SJSA1 (cell line): ENCODE results near the gene ITGB4. TPM values are rescaled to one million over a fixed set of nuclear protein-coding genes. Genes with fewer than 3 reads are reported as not detected.
A peak's percentile ranks its signal among the peaks of the same experiment; 100 is the strongest.

Experiments used
- DNase-seq, 2 experiments: peaks; one replicate each; pipeline ENCODE4 v3.0.0-alpha.2; 2015 to 2020; ENCODE audit warnings: low spot score in 2 of 2, low read depth in 1 of 2
- H3K27ac ChIP-seq: fragments of 250-450 bp; sonication (Bioruptor Pico); 2 replicates; pipeline ENCODE4 v1.5.1; 2020; ENCODE audit warnings: mild to moderate bottlenecking, moderate library complexity
- H3K27me3 ChIP-seq: fragments of 250-450 bp; sonication (Bioruptor Pico); replicated peaks from 2 replicates; pipeline ENCODE4 v1.5.1; 2020; ENCODE audit warnings: mild to moderate bottlenecking, moderate library complexity
- H3K36me3 ChIP-seq: fragments of 250-450 bp; sonication (Bioruptor Pico); 2 replicates; pipeline ENCODE4 v1.5.1; 2020; ENCODE audit warnings: mild to moderate bottlenecking
- H3K4me1 ChIP-seq: fragments of 250-450 bp; sonication (Bioruptor Pico); replicated peaks from 2 replicates; pipeline ENCODE4 v1.6.1; 2021; ENCODE audit warnings: mild to moderate bottlenecking
- H3K4me3 ChIP-seq: fragments of 250-450 bp; sonication (Bioruptor Pico); 2 replicates; pipeline ENCODE4 v1.5.1; 2020; ENCODE audit warnings: mild to moderate bottlenecking
- H3K9me3 ChIP-seq: fragments of 250-450 bp; sonication (Bioruptor Pico); replicated peaks from 2 replicates; pipeline ENCODE4 v1.5.1; 2020; ENCODE audit warnings: mild to moderate bottlenecking
- total RNA-seq: library from RNA; depleted of rRNA; stranded (reverse); fragments of >200 nt; shearing (Covaris generic); gene quantifications from 2 replicates; pipeline ENCODE4 v1.2.3, GENCODE V29; 2014; rRNA removed

ITGB4 gene
- not detected in 2 replicates for total RNA-seq

- Histone ChIP-seq H3K4me1 (peaks cover 12% of the 10 kb centered on the region), H3K9me3 (peaks cover 3% of the 10 kb centered on the region), H3K27ac (no peak within 1 kb of the TSS), H3K36me3 (no peaks in the 10 kb centered on the region), H3K27me3 (peaks cover 67% of the 10 kb centered on the region), H3K4me3 (peak within 1 kb of the TSS; percentile 30)
- DNase-seq: peak in 1 of 2 experiments; percentile 48
Measured at GRCh38 chr17:75720656-75721462, at the start of gene ITGB4. Gene ITGB4, plus strand, starts transcription at chr17:75721459. Its CDS starts 3,245 bp downstream, at chr17:75724704.

GRCh38 chr17:75672011-75672410 is 49.2 kb upstream of the ITGB4 start:
- peaks cover 77% of the 10 kb centered on the region for H3K36me3 ChIP-seq
- H3K4me1 ChIP-seq: peaks cover 7% of the 10 kb centered on the region; the same call in 1 of the 2 replicates

GRCh38 chr17:75673487-75673886 is 47.8 kb upstream of the ITGB4 start:
- Histone ChIP-seq H3K27me3 (no peaks in the 10 kb centered on the region), H3K9me3 (no peaks in the 10 kb centered on the region), H3K4me3 (no peak overlapping the region), H3K4me1 (peaks cover under 1% of the 10 kb centered on the region; the same call in 1 of the 2 replicates), H3K36me3 (peaks cover 80% of the 10 kb centered on the region), H3K27ac (no peak overlapping the region)
- DNase-seq: no peak

More at GRCh38 chr17:75672011-75672410, 49.2 kb upstream of the ITGB4 start:
- Histone ChIP-seq H3K4me3 (no peak overlapping the region), H3K27me3 (no peaks in the 10 kb centered on the region), H3K9me3 (no peaks in the 10 kb centered on the region), H3K27ac (no peak overlapping the region)
- no peak for DNase-seq

- peaks cover 26% of the 10 kb centered on the region for H3K4me1 ChIP-seq
- peaks cover 71% of the 10 kb centered on the region for H3K36me3 ChIP-seq
- H3K4me3 ChIP-seq: no peak overlapping the region
- H3K27ac ChIP-seq: no peak overlapping the region
- no peaks in the 10 kb centered on the region for H3K27me3 ChIP-seq
- no peaks in the 10 kb centered on the region for H3K9me3 ChIP-seq
- no peak for DNase-seq
Measured at GRCh38 chr17:75676461-75676860, 44.8 kb upstream of the ITGB4 start.

GRCh38 chr17:75679706-75680211 is 41.5 kb upstream of the ITGB4 start:
- peak; percentile 82 to 86 for DNase-seq
- Histone ChIP-seq H3K4me1 (peaks cover 42% of the 10 kb centered on the region), H3K27me3 (no peaks in the 10 kb centered on the region), H3K36me3 (peaks cover 62% of the 10 kb centered on the region), H3K4me3 (no peak overlapping the region), H3K9me3 (no peaks in the 10 kb centered on the region), H3K27ac (peak overlapping the region; percentile 25)

GRCh38 chr17:75680431-75680830 is 40.8 kb upstream of the ITGB4 start:
- peak overlapping the region; percentile 25 for H3K27ac ChIP-seq
- peaks cover 65% of the 10 kb centered on the region for H3K36me3 ChIP-seq
- H3K4me1 ChIP-seq: peaks cover 45% of the 10 kb centered on the region
- H3K9me3 ChIP-seq: no peaks in the 10 kb centered on the region
- no peak overlapping the region for H3K4me3 ChIP-seq
- no peak for DNase-seq
- H3K27me3 ChIP-seq: no peaks in the 10 kb centered on the region

- H3K27ac ChIP-seq: peak overlapping the region; percentile 4; the same call in 1 of the 2 replicates
- H3K9me3 ChIP-seq: no peaks in the 10 kb centered on the region
- no peak overlapping the region for H3K4me3 ChIP-seq
- no peaks in the 10 kb centered on the region for H3K27me3 ChIP-seq
- peaks cover 64% of the 10 kb centered on the region for H3K36me3 ChIP-seq
- DNase-seq: no peak
- peaks cover 45% of the 10 kb centered on the region for H3K4me1 ChIP-seq
Measured at GRCh38 chr17:75681289-75681688, 40.0 kb upstream of the ITGB4 start.

GRCh38 chr17:75683583-75683982 is 37.7 kb upstream of the ITGB4 start:
- peaks cover 53% of the 10 kb centered on the region for H3K4me1 ChIP-seq
- H3K27me3 ChIP-seq: no peaks in the 10 kb centered on the region
- H3K36me3 ChIP-seq: peaks cover 70% of the 10 kb centered on the region
- DNase-seq: peak; percentile 52 to 66
- H3K27ac ChIP-seq: peak overlapping the region; percentile 4; the same call in 1 of the 2 replicates
- H3K4me3 ChIP-seq: no peak overlapping the region
- H3K9me3 ChIP-seq: no peaks in the 10 kb centered on the region

GRCh38 chr17:75684249-75684648 is 37.0 kb upstream of the ITGB4 start:
- DNase-seq: no peak
- H3K27me3 ChIP-seq: no peaks in the 10 kb centered on the region
- H3K4me1 ChIP-seq: peaks cover 51% of the 10 kb centered on the region
- H3K27ac ChIP-seq: no peak overlapping the region
- H3K4me3 ChIP-seq: no peak overlapping the region
- peaks cover 68% of the 10 kb centered on the region for H3K36me3 ChIP-seq
- no peaks in the 10 kb centered on the region for H3K9me3 ChIP-seq

- Histone ChIP-seq H3K9me3 (no peaks in the 10 kb centered on the region), H3K36me3 (peaks cover 72% of the 10 kb centered on the region), H3K27me3 (no peaks in the 10 kb centered on the region), H3K4me3 (no peak overlapping the region), H3K27ac (no peak overlapping the region), H3K4me1 (peaks cover 45% of the 10 kb centered on the region)
- no peak for DNase-seq
Measured at GRCh38 chr17:75684924-75685323, 36.3 kb upstream of the ITGB4 start.

- DNase-seq: no peak
- no peaks in the 10 kb centered on the region for H3K9me3 ChIP-seq
- no peak overlapping the region for H3K27ac ChIP-seq
- H3K4me1 ChIP-seq: peaks cover 44% of the 10 kb centered on the region
- H3K27me3 ChIP-seq: no peaks in the 10 kb centered on the region
- H3K36me3 ChIP-seq: peaks cover 74% of the 10 kb centered on the region
- no peak overlapping the region for H3K4me3 ChIP-seq
Measured at GRCh38 chr17:75685499-75685898, 35.8 kb upstream of the ITGB4 start.

- Histone ChIP-seq H3K4me1 (peaks cover 62% of the 10 kb centered on the region), H3K27me3 (no peaks in the 10 kb centered on the region), H3K9me3 (no peaks in the 10 kb centered on the region), H3K36me3 (peaks cover 84% of the 10 kb centered on the region), H3K4me3 (no peak overlapping the region), H3K27ac (no peak overlapping the region)
- DNase-seq: no peak
Measured at GRCh38 chr17:75688209-75688825, 32.9 kb upstream of the ITGB4 start.

- Histone ChIP-seq H3K36me3 (peaks cover 83% of the 10 kb centered on the region), H3K27me3 (no peaks in the 10 kb centered on the region), H3K9me3 (no peaks in the 10 kb centered on the region), H3K4me3 (no peak overlapping the region), H3K4me1 (peaks cover 62% of the 10 kb centered on the region), H3K27ac (no peak overlapping the region)
- no peak for DNase-seq
Measured at GRCh38 chr17:75689441-75689873, 31.8 kb upstream of the ITGB4 start.

GRCh38 chr17:75691371-75691791 is 29.9 kb upstream of the ITGB4 start:
- DNase-seq: peak; percentile 72 to 81
- H3K27me3 ChIP-seq: no peaks in the 10 kb centered on the region
- peak overlapping the region; percentile 42 for H3K27ac ChIP-seq
- H3K36me3 ChIP-seq: peaks cover 83% of the 10 kb centered on the region
- H3K4me1 ChIP-seq: peaks cover 72% of the 10 kb centered on the region
- H3K9me3 ChIP-seq: no peaks in the 10 kb centered on the region
- no peak overlapping the region for H3K4me3 ChIP-seq
